Fibroblast of lung (primary cell): ENCODE measurements around the gene XCR1. TPM values are rescaled to one million over a fixed set of nuclear protein-coding genes. Genes with fewer than 3 reads are reported as not detected.
A peak's percentile ranks its signal among the peaks of the same experiment; 100 is the strongest.

Experiments used
- DNase-seq, 2 donors: peaks; one replicate each; pipeline versions ENCODE4 v3.0.0 to v3.0.0-alpha.2; 2010; ENCODE audit warnings: low read depth in 2 of 2
- H2AFZ ChIP-seq: 2 replicates; pipeline ENCODE4 v1.5.1; 2012; ENCODE audit warnings: low read length, control low read depth, inconsistent platforms
- H3K27ac ChIP-seq: 2 replicates; pipeline ENCODE4 v1.5.1; 2011; ENCODE audit warnings: low read length, control low read depth; ENCODE audit not compliant: insufficient read depth
- H3K27me3 ChIP-seq: 2 replicates; pipeline ENCODE4 v1.5.1; 2011; ENCODE audit warnings: mild to moderate bottlenecking, low read length; ENCODE audit not compliant: control insufficient read depth, insufficient read depth
- H3K36me3 ChIP-seq: 2 replicates; pipeline ENCODE4 v1.5.1; 2011; ENCODE audit warnings: low read length; ENCODE audit not compliant: control insufficient read depth, insufficient read depth
- H3K4me1 ChIP-seq: 2 replicates; pipeline ENCODE4 v1.5.1; 2011; ENCODE audit warnings: low read length; ENCODE audit not compliant: control insufficient read depth, insufficient read depth; ENCODE audit errors: extremely low read depth
- H3K4me2 ChIP-seq: 2 replicates; pipeline ENCODE4 v1.5.1; 2011; ENCODE audit warnings: low read length, control low read depth; ENCODE audit not compliant: insufficient read depth; ENCODE audit errors: extremely low read depth
- H3K4me3 ChIP-seq, 4 experiments: fragments of 200-600 bp in 1 of 4; sonication (generic) in 1 of 4; replicated peaks in 1 of 4; 2 replicates each; pipeline ENCODE4 v1.5.1; 2011 to 2016; ENCODE audit warnings: low read length in 4 of 4, low read depth in 3 of 4, mild to moderate bottlenecking in 3 of 4, control low read depth in 2 of 4, inconsistent platforms in 1 of 4, mixed read lengths in 1 of 4; ENCODE audit not compliant: insufficient read depth in 1 of 4; ENCODE audit errors: control extremely low read depth in 1 of 4
- H3K79me2 ChIP-seq: 2 replicates; pipeline ENCODE4 v1.5.1; 2012; ENCODE audit warnings: mild to moderate bottlenecking, low read length, inconsistent platforms; ENCODE audit not compliant: control insufficient read depth, insufficient read depth
- H3K9ac ChIP-seq: 2 replicates; pipeline ENCODE4 v1.5.1; 2011; ENCODE audit warnings: mild to moderate bottlenecking, low read length, control low read depth; ENCODE audit not compliant: insufficient read depth
- H3K9me3 ChIP-seq: 2 replicates; pipeline ENCODE4 v1.5.1; 2012; ENCODE audit warnings: low read depth, low read length; ENCODE audit not compliant: control insufficient read depth, insufficient read depth
- H4K20me1 ChIP-seq: 2 replicates; pipeline ENCODE4 v1.5.1; 2011; ENCODE audit warnings: low read length; ENCODE audit not compliant: control insufficient read depth, insufficient read depth; ENCODE audit errors: extremely low read depth
- EZH2 ChIP-seq: IDR thresholded peaks from 2 replicates; pipeline ENCODE4 v1.5.1; 2012; ENCODE audit warnings: low read length, control low read depth, mild to moderate bottlenecking; ENCODE audit errors: missing control alignments
- polyA plus RNA-seq, 2 donors: library from polyadenylated mRNA; depleted of rRNA in 1 of 2; stranded (reverse) in 1 of 2; unstranded in 1 of 2; fragments of >200 nt; gene quantifications; 2 replicates each; pipeline ENCODE4 v1.2.1, GENCODE V29; 2011 to 2012; ENCODE audit warnings: missing spikeins in 1 of 2
- total RNA-seq: library from RNA; depleted of rRNA; stranded (reverse); fragments of >200 nt; gene quantifications from 2 replicates; pipeline ENCODE4 v1.2.1, GENCODE V29; 2014
- TF ChIP-seq, protein P1 (sequence below), 2 donors: IDR thresholded peaks in 1 of 2; conservative IDR thresholded peaks in 1 of 2; 1 replicate in 1 of 2; 2 replicates in 1 of 2; pipeline ENCODE4 v1.5.1; 2011 to 2012; ENCODE audit warnings: low read length in 2 of 2, control low read depth in 1 of 2, inconsistent platforms in 1 of 2, low read depth in 1 of 2, mild to moderate bottlenecking in 1 of 2

The XCR1 gene
- total and polyA plus RNA-seq, 2 donors (not counting 1 experiment from before 2014, with no cell fraction given): under 0.01 to 0.01 TPM

DNA sequence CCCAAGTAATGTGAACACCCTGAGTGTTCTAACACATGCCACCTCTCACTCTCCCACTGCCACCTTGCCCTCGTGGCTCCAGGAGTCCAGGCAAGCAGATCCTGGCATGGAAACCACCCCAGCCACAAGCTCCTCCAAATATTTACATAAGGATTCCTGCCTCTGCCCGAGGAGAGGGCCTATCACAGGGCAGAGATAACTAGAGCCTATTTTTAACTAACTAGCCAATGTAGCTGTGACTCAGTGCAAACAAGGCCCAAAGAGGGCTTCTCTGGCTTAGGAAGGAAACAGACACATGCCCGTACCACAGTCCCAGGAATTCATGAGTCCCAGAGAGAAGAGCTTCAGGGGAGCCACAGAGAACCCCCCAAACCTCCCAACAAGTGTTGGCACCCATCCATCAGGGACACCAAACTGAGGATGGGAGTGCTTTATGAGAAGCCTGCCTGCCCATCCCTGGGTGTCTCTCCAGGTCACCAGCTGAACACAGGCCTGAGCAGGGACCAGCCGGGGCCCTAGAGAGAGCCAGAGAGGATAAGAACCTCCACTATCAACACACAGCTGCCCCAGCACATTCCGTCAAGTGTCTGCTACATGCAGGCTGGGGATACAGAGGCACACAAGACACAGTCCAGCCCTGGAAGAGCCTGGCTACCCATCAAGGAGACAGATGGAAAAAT is 40.8 kb downstream of the XCR1 start:
- Histone ChIP-seq H3K4me1 (peaks cover 51% of the 10 kb centered on the region), H3K4me3 (no peak overlapping the region), H3K9ac (peak overlapping the region; percentile 16), H3K27me3 (no peaks in the 10 kb centered on the region), H3K4me2 (peak overlapping the region; percentile 72), H3K79me2 (peaks cover 19% of the 10 kb centered on the region), H3K36me3 (peaks cover 2% of the 10 kb centered on the region), H4K20me1 (no peaks in the 10 kb centered on the region), H3K9me3 (no peaks in the 10 kb centered on the region), H3K27ac (peak overlapping the region; percentile 94), H2AFZ (no peak overlapping the region)
- no peak for TF ChIP-seq EZH2
- TF ChIP-seq, protein P1, sequence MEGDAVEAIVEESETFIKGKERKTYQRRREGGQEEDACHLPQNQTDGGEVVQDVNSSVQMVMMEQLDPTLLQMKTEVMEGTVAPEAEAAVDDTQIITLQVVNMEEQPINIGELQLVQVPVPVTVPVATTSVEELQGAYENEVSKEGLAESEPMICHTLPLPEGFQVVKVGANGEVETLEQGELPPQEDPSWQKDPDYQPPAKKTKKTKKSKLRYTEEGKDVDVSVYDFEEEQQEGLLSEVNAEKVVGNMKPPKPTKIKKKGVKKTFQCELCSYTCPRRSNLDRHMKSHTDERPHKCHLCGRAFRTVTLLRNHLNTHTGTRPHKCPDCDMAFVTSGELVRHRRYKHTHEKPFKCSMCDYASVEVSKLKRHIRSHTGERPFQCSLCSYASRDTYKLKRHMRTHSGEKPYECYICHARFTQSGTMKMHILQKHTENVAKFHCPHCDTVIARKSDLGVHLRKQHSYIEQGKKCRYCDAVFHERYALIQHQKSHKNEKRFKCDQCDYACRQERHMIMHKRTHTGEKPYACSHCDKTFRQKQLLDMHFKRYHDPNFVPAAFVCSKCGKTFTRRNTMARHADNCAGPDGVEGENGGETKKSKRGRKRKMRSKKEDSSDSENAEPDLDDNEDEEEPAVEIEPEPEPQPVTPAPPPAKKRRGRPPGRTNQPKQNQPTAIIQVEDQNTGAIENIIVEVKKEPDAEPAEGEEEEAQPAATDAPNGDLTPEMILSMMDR (conservative IDR thresholded peaks at IDR 0.05 in 1 of 2, IDR thresholded peaks at IDR 0.05 in 1 of 2; ENCODE audit: low read depth in 1 of 2, low read length in 2 of 2): no peak
- DNase-seq: peak; percentile 67 to 90

DNA sequence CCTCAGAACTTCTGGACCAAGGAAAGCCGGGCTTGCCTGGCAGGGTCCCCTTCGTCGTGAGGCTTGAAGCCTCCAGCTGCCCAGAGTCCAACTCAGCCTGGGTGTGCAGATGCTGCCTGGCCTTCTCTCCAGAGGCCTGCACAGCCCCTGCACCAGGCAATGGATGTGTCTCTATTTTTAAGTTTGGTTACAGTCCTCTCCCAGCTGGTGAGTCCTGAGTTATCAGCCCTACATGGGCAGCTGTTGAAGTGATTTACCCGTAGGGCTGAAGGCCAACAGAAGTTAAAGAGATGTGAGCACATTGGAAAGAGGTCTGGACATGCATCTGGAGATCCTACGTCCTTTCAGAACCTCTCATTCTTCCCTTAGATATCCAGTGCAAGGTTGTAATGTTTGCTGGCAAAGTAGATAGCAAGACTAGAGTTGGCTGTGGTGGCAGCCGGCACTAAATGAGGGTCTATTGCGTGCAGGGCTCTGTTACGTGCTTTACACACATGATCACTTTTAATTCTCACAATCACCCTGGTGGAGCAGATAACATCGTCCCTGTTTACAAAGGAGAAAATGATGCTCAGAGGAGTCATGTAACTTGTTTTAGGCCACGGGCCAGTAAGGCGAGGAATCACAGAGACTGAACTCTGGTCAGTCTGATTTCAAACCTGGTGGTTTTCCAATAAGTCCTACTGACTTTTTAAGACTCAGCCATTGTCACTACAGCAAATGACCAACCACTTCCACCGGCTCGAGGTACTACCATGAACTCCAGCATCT is 41.6 kb downstream of the XCR1 start:
- Histone ChIP-seq H3K9me3 (no peaks in the 10 kb centered on the region), H3K79me2 (peaks cover 15% of the 10 kb centered on the region), H3K4me1 (peaks cover 56% of the 10 kb centered on the region), H3K4me2 (peak overlapping the region; percentile 36), H3K4me3 (no peak overlapping the region), H2AFZ (no peak overlapping the region), H3K27me3 (no peaks in the 10 kb centered on the region), H3K36me3 (peaks cover 2% of the 10 kb centered on the region), H3K9ac (no peak overlapping the region), H4K20me1 (no peaks in the 10 kb centered on the region), H3K27ac (peak overlapping the region; percentile 94)
- peak in 1 of 2 donors; percentile 24 for DNase-seq
- TF ChIP-seq, protein P1 (conservative IDR thresholded peaks at IDR 0.05 in 1 of 2, IDR thresholded peaks at IDR 0.05 in 1 of 2; ENCODE audit: low read depth in 1 of 2, low read length in 2 of 2): no peak
- no peak for TF ChIP-seq EZH2
